ENCODE data around the gene TTC6. TPM values are rescaled to one million over a fixed set of nuclear protein-coding genes. Genes with fewer than 3 reads are reported as not detected.

The TTC6 gene, protein sequence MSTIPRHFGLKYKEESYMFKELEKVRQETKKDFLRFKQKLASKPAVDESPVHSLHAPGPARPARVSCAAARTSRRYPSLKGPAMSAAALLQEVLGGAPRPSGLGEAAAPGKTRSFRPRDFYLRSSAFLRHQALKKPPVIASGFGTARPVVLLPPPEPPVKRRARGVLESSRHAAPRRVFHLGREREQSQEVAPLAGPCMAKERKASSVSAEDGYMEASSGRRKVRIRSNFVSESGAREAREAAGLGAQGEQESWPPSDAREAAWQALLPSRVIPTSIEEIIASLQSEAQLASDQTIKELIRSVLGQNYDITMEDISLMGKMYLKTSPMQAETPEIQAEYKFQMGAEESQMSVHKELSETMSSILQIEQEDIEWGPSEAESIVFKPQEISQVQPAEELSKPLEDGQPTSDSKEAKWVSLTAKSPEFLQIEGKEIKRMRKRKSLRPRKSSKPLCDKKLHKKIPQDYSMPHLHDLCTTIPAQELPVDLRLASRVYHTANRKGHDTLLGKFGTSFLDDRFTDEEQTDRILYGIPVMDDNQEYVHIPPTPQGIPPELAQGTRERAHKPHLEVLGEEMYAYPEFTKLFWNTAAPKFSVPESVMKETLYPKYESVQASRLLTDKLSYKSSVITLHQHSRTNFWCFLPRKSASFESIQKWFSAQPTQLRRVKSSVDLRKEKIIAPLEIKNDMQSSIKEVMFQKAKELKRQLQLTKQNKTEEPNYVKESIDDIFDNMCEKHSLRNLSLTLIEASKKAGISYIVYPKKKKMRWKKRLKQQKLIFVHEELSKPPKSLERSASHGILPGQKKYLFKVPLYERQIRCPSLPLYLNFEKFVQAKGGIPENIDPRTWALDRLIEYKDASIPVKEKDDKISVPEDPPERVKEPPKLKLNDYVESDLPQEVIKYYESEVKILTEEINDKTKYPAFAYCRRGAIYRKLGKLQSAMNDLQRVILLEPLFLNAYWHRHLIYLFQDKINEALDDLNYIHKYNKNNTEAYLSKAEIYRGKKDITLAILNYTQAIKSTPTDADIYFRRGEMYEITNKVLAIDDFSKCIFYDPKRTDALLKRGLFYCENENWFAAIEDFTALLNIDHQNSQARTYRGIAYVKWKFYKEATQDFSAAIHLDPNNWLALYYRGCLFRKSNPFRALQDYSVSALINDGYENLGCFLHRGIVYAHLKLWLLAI (N-terminal part only)
- total RNA-seq, result 0.40 TPM in 1 of 2 replicates, not detected in the other
- long read RNA-seq, result 0 reads

DNA sequence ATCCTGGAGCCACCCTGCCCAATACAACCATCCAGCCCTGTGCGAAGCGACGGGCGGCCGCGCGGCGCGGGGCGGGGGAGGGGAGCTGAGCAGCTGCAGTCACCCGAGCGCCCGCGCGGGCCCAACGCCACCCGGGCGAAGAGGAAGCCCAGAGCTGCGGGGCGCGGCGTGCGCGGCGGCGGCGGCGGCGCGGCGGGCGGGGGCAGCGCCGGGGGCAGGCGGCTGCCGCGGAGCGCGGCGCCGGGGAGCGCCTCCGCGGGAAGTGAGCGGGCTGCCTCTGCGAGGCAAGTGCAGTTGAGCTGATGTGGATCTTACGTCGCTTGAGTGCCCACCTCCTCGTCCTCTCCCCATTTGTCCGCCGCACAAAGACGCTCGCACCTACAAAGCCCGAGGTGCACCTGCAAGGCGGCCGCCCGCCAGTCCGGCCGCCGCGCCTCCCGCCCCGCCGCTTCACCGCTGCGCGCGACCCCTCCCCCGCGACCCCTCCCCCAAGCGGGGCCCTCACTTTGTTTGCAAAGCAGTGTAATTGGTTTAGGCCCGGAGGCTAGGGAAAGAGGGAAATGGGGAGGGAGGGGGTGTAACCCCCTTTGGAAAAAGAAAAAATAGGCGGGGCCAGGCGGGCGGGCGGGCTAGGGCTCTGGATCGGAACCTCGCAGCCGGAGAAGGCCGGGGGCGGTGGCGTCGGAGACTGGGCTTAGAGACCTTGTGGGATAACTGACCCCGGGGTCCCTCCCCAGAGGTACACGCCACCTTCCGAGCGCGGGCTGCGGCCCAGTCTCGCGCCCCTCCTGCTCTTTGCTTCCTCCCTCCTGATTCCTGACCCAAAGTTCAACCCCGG, at the start of gene TTC6, which contains the start of gene FOXA1:
TSS of gene TTC6 (plus strand) at position 659 of the 838 bp plus-strand sequence. CDS start 26,436 bp downstream, outside the sequence.
TSS of gene FOXA1 (minus strand) at position 279 of the 838 bp plus-strand sequence. CDS start at position 2, 277 bp downstream.
- TF ChIP-seq, protein P1, sequence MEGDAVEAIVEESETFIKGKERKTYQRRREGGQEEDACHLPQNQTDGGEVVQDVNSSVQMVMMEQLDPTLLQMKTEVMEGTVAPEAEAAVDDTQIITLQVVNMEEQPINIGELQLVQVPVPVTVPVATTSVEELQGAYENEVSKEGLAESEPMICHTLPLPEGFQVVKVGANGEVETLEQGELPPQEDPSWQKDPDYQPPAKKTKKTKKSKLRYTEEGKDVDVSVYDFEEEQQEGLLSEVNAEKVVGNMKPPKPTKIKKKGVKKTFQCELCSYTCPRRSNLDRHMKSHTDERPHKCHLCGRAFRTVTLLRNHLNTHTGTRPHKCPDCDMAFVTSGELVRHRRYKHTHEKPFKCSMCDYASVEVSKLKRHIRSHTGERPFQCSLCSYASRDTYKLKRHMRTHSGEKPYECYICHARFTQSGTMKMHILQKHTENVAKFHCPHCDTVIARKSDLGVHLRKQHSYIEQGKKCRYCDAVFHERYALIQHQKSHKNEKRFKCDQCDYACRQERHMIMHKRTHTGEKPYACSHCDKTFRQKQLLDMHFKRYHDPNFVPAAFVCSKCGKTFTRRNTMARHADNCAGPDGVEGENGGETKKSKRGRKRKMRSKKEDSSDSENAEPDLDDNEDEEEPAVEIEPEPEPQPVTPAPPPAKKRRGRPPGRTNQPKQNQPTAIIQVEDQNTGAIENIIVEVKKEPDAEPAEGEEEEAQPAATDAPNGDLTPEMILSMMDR (conservative IDR thresholded peaks at IDR 0.05), result no peak
- Mint-ChIP-seq H3K27me3 (ENCODE audit: low read depth) (peaks cover 96% of the 10 kb centered on the region), H3K36me3 (ENCODE audit: low read depth) (no peaks in the 10 kb centered on the region), H3K4me1 (peaks cover 33% of the 10 kb centered on the region), H3K27ac (ENCODE audit: unreplicated experiment) (no peak within 1 kb of the TSS), H3K9me3 (no peaks in the 10 kb centered on the region), H3K4me3 (peak within 1 kb of the TSS; percentile 71)
- DNase-seq (ENCODE audit: low read depth, low spot score), result no peak

DNA sequence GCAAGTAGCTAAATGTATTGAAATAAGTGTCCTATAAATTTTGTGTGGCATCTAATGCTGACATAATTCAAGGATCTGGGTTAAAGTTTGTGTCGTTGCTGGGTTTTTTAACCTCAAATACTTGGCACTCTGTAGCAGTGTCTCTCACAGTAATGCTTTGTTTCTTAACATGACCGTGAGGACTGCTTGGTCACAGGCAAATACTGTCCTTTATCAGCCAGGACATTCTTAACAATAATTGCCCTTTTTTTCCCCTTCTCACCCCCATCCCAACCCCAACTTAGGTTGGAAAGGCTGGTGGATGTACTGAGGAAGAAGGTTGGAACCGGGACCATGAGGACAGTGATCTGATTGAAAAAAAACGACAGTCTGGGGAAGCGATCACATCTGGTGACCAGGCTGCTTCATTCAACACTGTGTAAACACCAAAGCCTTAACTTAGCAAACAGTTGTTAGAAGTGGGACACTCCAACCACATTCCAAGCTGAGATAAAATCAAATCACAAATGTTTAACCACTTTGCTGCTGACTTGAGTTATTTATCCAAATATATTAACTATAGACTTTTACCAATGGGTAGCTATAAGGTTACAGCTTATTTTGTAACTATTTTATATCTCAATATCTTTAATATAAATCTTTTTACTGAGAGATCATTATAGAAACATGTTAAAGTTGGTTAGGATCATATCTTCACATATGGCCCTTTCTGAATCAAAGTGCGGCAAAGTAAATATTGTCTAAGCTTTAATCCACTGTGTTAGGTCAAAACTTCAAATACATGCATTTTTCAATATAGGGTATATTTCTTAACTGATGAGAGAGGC, 48.6 kb upstream of the TTC6 start:
- H3K36me3 Mint-ChIP-seq (ENCODE audit: low read depth), result no peaks in the 10 kb centered on the region
- H3K9me3 Mint-ChIP-seq, result no peaks in the 10 kb centered on the region
- H3K4me3 Mint-ChIP-seq, result no peak overlapping the region
- TF ChIP-seq, protein P1 (conservative IDR thresholded peaks at IDR 0.05), result no peak
- H3K4me1 Mint-ChIP-seq, result peaks cover 7% of the 10 kb centered on the region
- DNase-seq (ENCODE audit: low read depth, low spot score), result no peak
- no peaks in the 10 kb centered on the region for H3K27me3 Mint-ChIP-seq (ENCODE audit: low read depth)
- H3K27ac Mint-ChIP-seq (ENCODE audit: unreplicated experiment), result no peak overlapping the region

DNA sequence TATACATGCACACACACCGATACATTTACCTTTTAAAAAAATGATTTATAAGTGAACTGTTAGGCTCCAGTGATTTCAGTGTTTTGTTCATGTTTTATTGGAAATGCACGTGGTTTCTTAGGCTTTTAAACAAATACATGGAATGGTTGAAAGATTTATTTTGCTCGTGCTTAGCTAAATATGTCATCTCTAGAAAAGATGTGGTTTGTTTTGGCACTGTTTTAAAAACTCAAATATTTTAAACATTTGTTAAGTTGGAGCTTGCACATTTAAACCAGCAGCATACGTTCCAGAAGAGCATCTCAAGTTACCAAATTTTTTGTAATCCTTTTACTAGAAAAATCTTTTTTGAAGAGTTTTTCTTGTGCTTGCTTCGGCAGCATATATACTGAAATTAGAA, 44.9 kb upstream of the TTC6 start:
- no peak overlapping the region for H3K4me3 Mint-ChIP-seq
- TF ChIP-seq, protein P1 (conservative IDR thresholded peaks at IDR 0.05), result no peak
- H3K27me3 Mint-ChIP-seq (ENCODE audit: low read depth), result no peaks in the 10 kb centered on the region
- H3K4me1 Mint-ChIP-seq, result peaks cover 7% of the 10 kb centered on the region
- no peak overlapping the region for H3K27ac Mint-ChIP-seq (ENCODE audit: unreplicated experiment)
- peaks cover 9% of the 10 kb centered on the region for H3K36me3 Mint-ChIP-seq (ENCODE audit: low read depth)
- DNase-seq (ENCODE audit: low read depth, low spot score), result no peak
- peaks cover 12% of the 10 kb centered on the region for H3K9me3 Mint-ChIP-seq

DNA sequence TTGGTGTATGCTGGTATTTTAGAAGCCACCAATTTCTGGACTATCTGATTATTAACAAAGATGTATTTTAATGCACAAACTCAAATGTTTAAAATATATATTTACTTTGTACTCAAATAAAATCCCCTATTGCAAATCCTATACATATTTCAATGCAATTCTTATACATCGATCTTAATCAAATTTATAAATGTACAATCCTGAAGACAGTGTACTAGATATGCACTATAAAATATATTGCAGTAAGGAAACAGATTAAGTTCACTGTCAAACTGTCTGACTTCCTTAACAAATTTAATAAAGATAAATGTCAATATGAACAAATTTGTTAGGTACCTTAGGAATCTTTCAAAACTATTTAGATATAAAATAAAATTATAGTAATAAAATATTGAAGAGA, 44.3 kb upstream of the TTC6 start:
- TF ChIP-seq, protein P1 (conservative IDR thresholded peaks at IDR 0.05), result no peak
- Mint-ChIP-seq H3K27ac (ENCODE audit: unreplicated experiment) (no peak overlapping the region), H3K36me3 (ENCODE audit: low read depth) (peaks cover 9% of the 10 kb centered on the region), H3K4me3 (no peak overlapping the region), H3K4me1 (peaks cover 4% of the 10 kb centered on the region), H3K9me3 (peaks cover 12% of the 10 kb centered on the region), H3K27me3 (ENCODE audit: low read depth) (no peaks in the 10 kb centered on the region)
- DNase-seq (ENCODE audit: low read depth, low spot score), result no peak
